SK-N-SH (cell line): ENCODE data around the gene CRIM1.
A peak's percentile ranks its signal among the peaks of the same experiment; 100 is the strongest.

Experiments used
- CTCF ChIP-seq: fragments of 200-600 bp; sonication (generic); IDR thresholded peaks from 2 replicates; pipeline ENCODE4 v1.6.1; 2017; ENCODE audit warnings: antibody characterized with exemption, mild to moderate bottlenecking, moderate library complexity
- EZH2phosphoT487 ChIP-seq: fragments of 200-600 bp; sonication (generic); IDR thresholded peaks from 2 replicates; pipeline ENCODE4 v1.6.1; 2017; ENCODE audit warnings: low read depth, mixed run types, mild to moderate bottlenecking, antibody characterized with exemption, moderate library complexity, borderline replicate concordance
- GABPA ChIP-seq: IDR thresholded peaks from 2 replicates; pipeline ENCODE4 v1.4.0; 2012; ENCODE audit warnings: low read depth, mild to moderate bottlenecking
- JUND ChIP-seq: IDR thresholded peaks from 2 replicates; pipeline ENCODE4 v1.4.0; 2012
- NFIC ChIP-seq: IDR thresholded peaks from 2 replicates; pipeline ENCODE4 v1.4.0; 2012; ENCODE audit warnings: borderline replicate concordance
- POLR2AphosphoS5 ChIP-seq: IDR thresholded peaks from 2 replicates; pipeline ENCODE4 v1.6.1; 2012; ENCODE audit warnings: low read depth, low read length
- RFX5 ChIP-seq: IDR thresholded peaks from 2 replicates; pipeline ENCODE4 v1.6.1; 2012; ENCODE audit warnings: mild to moderate bottlenecking, improper control_type of control experiment, low read length
- TCF12 ChIP-seq: IDR thresholded peaks from 2 replicates; pipeline ENCODE4 v1.4.0; 2012

- TF ChIP-seq JUND (no peak), RFX5 (no peak), CTCF (no peak), NFIC (no peak), TCF12 (no peak), POLR2AphosphoS5 (0 out of 2 replicates have a peak, but pooled peaks have one; percentile 17), EZH2phosphoT487 (no peak), GABPA (no peak)
Measured at GRCh38 chr2:36361396-36361795, 5.8 kb downstream of the CRIM1 start.
